GM19328 (cell line): Measurements from ENCODE around the gene ABCC8.

ENCODE experiments used
- ATAC-seq: cut with Tn5 transposase; IDR thresholded peaks from one replicate; pipeline ENCODE4 v1.9.1; 2021; ENCODE audit warnings: mild to moderate bottlenecking, moderate library complexity; ENCODE audit not compliant: unreplicated experiment

Gene ABCC8

GRCh38 chr11:17473071-17473744 is 3.4 kb downstream of the ABCC8 start:
- no peak for ATAC-seq

GRCh38 chr11:17472467-17472866 is 4.2 kb downstream of the ABCC8 start:
- no peak for ATAC-seq

- ATAC-seq, result no peak
These were observed 5.1 kb downstream of the ABCC8 start for GRCh38 chr11:17471501-17471900.

- ATAC-seq, result no peak
These were observed 6.6 kb downstream of the ABCC8 start for GRCh38 chr11:17469998-17470397.

GRCh38 chr11:17468122-17468521 is 8.5 kb downstream of the ABCC8 start:
- no peak for ATAC-seq

GRCh38 chr11:17463546-17464174 is 13.0 kb downstream of the ABCC8 start:
- ATAC-seq, result no peak

GRCh38 chr11:17462940-17463339 is 13.7 kb downstream of the ABCC8 start:
- ATAC-seq, result no peak

GRCh38 chr11:17460406-17460805 is 16.2 kb downstream of the ABCC8 start:
- no peak for ATAC-seq

- ATAC-seq, result no peak
These were observed 17.3 kb downstream of the ABCC8 start for GRCh38 chr11:17459236-17459896.

- no peak for ATAC-seq
These were observed 18.4 kb downstream of the ABCC8 start for GRCh38 chr11:17458268-17458667.

GRCh38 chr11:17457396-17458173 is 19.1 kb downstream of the ABCC8 start:
- ATAC-seq, result no peak

- ATAC-seq, result no peak
These were observed 24.0 kb downstream of the ABCC8 start for GRCh38 chr11:17452668-17453067.

- no peak for ATAC-seq
These were observed 27.5 kb downstream of the ABCC8 start for GRCh38 chr11:17449158-17449557.

- no peak for ATAC-seq
These were observed 30.2 kb downstream of the ABCC8 start for GRCh38 chr11:17446482-17446881.

GRCh38 chr11:17445240-17445795 is 31.3 kb downstream of the ABCC8 start:
- ATAC-seq, result no peak

GRCh38 chr11:17443926-17444690 is 32.5 kb downstream of the ABCC8 start:
- no peak for ATAC-seq

GRCh38 chr11:17443423-17443822 is 33.2 kb downstream of the ABCC8 start:
- no peak for ATAC-seq

GRCh38 chr11:17443000-17443399 is 33.6 kb downstream of the ABCC8 start:
- no peak for ATAC-seq

GRCh38 chr11:17439316-17439782 is 37.3 kb downstream of the ABCC8 start:
- no peak for ATAC-seq

GRCh38 chr11:17437366-17437765 is 39.3 kb downstream of the ABCC8 start:
- no peak for ATAC-seq
